GM19397 (cell line): Measurements from ENCODE around the gene PIP5K1A.
"Not testable (repeated sequence)": the region's sequence is repeated elsewhere in the genome, so short reads cannot be mapped to it uniquely, and the experiment has no call there.

Experiments used
- ATAC-seq: cut with Tn5 transposase; IDR thresholded peaks from one replicate; pipeline ENCODE4 v1.9.1; 2021; ENCODE audit warnings: mild to moderate bottlenecking, moderate library complexity; ENCODE audit not compliant: unreplicated experiment

The PIP5K1A gene

DNA sequence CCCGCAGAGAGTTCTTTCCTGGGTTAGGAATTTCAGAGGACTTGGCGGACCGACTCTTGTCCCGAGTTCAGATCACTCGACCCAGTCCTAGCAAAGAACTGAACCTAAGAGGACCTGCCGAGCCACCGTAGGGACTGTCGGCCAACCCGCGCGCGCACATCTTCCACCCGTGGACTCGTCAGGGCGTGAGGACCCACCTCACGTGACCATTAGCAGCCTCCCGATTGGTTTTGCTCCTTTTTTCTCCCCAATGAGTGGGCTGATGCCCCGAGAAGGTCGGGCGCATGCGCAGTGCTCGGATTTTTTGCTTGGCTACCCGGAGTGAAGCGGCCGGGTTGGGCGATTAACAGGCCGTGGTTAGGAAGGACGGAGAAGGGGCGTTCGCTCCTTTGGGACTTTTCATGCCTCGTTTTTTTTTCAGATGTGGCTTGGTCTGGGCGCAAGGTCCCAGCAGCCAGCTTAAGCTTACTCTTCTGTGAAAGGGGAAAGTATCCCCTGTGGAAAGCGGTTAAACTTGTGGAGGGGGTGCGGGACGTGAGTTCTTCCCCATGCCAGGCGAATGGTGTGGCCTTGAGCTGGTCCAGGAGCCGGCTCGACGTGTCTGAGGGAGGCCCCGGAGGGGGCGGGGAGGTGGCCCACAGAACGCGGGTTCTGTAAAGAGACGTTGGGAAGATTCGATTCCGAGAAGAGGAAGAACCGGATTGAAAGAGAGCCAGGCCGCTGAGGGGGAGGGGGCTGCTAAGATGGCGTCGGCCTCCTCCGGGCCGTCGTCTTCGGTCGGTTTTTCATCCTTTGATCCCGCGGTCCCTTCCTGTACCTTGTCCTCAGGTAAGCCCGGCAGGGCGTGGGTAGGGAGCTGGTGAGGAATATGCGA lies at the start of gene PIP5K1A:
Gene PIP5K1A, plus strand, starts transcription at position 299 of the 874 bp plus-strand sequence. Its CDS starts 445 bp downstream, at position 744.
- ATAC-seq = peak; percentile 93

DNA sequence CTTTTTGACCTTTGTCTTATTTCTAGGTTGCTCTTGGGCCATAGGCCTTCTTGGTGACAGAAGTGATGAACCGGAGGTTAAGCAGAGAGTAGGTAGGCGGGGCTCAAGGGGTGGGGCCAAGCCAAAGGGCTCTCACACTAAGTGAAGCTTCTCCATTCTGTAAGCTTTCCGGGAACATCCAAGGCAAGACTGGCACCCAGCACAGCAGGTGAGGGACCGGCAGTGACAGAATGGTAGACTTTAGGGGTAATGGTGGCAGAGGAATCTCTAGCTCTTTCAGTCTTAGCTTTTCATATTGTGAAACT lies 41.9 kb upstream of the PIP5K1A start, which contains the start of gene TNFAIP8L2:
Gene TNFAIP8L2, plus strand, starts transcription at position 135 of the 305 bp plus-strand sequence. CDS start 2,049 bp downstream, outside the sequence.
- ATAC-seq = peak; percentile 58

DNA sequence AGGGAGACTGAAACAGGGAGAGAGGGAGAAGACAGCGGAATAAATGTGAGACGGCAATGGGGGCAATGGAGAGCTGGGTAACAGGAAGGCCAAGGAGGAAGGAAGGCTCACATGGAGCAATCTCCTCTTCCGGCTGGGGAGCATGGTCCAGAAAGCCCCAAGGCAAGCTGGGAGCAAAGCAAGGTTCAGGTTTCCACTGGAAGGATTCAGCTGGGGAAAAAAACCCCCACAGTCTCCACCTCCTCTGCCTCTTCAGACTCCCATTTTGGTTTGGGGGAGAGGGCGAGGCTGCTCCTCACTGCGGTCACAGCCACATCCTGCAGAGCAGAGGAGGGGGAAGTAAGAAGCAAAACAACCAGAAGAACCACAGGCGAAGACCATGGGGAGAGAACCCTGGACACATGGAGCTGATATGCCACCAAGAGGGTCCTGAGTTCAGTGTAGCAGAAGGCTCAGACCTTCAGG lies 41.3 kb upstream of the PIP5K1A start:
- ATAC-seq = no peak

DNA sequence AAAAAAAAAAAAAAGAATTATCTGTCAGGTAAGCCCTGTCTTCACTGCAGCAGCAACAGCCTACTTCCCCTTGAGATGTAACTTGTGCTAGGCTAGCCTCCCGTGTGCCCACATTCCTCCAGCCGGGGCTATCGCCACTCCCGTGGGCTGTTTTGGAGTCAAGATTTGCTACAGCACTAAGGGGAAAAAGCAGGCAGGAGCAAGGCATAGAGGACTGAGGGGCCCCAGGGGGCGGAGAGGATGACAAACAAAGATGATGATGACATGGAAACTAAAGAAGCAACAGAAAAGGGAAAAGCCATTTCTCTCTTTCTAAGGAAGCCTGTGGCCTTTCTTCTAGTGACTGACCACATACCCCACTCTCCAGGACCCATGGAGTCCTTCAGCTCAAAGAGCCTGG lies 40.0 kb upstream of the PIP5K1A start:
- no peak for ATAC-seq

DNA sequence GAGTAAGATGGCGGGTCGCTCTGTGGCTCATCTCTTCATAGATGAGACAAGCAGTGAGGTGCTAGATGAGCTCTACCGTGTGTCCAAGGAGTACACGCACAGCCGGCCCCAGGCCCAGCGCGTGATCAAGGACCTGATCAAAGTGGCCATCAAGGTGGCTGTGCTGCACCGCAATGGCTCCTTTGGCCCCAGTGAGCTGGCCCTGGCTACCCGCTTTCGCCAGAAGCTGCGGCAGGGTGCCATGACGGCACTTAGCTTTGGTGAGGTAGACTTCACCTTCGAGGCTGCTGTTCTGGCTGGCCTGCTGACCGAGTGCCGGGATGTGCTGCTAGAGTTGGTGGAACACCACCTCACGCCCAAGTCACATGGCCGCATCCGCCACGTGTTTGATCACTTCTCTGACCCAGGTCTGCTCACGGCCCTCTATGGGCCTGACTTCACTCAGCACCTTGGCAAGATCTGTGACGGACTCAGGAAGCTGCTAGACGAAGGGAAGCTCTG lies 39.6 kb upstream of the PIP5K1A start:
- no peak for ATAC-seq

DNA sequence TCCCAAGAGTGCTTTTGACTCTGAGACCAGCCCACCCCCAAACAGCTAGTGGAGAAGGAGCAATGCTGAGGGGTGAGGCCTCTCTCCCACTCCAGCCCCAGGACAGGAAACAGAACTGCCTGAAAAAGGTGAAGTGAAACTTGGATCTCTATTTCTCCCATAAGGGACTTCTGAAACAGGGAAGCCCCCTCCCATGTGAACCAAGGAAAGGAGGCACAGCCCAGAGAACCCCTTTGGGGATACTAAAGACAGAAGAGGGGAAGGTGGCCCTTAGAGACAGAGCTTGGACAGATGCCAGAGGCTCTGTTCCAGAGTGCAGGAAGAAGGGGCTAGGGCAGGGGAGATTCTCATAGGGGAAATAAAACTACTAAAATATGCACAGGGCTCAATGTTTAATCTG lies 39.0 kb upstream of the PIP5K1A start:
- ATAC-seq = no peak

DNA sequence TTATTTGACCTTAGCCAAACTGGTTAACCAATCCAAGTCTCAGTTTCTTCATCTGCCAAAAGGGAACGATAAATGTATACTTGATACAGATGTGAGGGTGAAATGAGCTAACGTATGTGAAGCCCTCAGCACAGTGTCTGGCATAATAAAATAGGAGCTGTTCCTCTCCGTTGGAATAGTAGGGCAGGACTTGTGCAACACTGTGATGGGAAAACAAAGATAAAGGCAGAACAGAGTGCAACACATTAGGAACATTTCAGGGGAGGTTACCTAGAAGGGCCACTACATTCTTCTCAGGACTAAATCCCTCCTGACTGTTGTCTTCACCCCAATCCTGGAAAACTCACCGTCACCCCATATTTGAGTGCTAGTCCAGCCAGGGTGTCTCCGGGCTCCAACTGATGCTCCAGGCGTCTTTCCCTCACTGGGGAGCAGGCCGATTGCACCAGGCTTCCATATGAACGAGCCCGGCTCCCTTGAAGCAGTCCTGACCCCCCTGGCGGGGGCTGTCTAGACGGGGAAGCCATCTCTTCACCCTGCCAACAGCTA lies 33.5 kb upstream of the PIP5K1A start:
- ATAC-seq = no peak

GRCh38 chr1:151165281-151165737 lies 33.0 kb upstream of the PIP5K1A start:
- ATAC-seq = peak; percentile 5

DNA sequence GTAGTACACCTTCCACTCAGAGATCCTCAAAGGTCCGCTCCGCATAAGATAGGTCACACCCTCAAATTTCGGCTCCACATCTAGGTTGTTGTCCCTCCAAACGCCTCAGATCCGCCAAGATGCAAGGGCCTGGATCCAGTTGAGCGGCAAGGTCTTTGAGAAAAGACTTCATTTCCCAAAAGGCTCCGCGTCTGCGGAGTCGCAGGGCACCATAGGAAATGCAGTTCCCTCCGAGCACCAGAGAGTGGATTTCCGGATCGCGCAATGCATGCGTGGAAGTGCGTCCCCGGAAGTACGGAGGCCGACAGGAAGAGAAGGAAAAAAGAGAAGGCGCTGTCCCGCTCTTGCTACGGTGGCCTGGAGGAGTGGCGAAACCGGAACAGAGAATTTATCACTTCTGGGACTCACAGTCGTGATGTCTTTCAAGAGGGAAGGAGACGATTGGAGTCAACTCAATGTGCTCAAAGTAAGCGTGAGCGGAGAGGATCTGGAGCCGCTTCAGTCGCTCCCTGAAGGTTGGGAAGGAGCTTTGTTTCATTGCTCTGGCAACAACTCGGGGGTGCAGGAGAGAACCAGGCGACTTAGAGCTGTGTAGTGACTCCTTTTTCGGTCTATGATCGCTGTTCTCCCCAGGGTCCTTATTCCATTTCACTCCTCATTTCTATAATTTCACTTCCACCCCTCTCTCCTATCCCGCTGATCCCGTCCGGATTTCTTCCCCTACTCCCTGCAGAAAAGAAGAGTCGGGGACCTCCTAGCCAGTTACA lies 32.4 kb upstream of the PIP5K1A start, which contains the start of the genes LYSMD1 and SCNM1:
Gene LYSMD1, minus strand, starts transcription at position 165 of the 767 bp plus-strand sequence. CDS start 644 bp downstream, outside the sequence.
Gene SCNM1, plus strand, starts transcription at position 407 of the 767 bp plus-strand sequence. Its CDS starts 9 bp downstream, at position 416.
- peak; percentile 87 for ATAC-seq

- ATAC-seq = no peak
These were observed 31.8 kb upstream of the PIP5K1A start for GRCh38 chr1:151166505-151166956.

DNA sequence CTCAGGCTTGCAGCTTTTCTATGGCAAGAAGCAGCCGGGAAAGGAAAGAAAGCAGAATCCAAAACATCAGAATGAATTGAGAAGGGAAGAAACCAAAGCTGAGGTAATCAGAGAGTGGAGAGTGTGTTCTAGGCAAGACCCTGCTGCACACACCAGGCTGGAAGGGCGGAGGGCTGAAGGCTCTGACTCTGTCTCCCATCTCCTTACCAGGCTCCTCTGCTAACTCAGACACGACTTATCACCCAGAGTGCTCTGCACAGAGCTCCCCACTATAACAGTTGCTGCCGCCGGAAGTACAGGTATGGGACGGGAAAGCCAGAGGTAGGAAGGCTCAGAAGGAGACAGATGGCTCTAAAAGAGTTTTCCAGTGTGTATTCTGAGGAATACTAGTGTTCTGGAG lies 31.2 kb upstream of the PIP5K1A start:
- ATAC-seq = no peak

DNA sequence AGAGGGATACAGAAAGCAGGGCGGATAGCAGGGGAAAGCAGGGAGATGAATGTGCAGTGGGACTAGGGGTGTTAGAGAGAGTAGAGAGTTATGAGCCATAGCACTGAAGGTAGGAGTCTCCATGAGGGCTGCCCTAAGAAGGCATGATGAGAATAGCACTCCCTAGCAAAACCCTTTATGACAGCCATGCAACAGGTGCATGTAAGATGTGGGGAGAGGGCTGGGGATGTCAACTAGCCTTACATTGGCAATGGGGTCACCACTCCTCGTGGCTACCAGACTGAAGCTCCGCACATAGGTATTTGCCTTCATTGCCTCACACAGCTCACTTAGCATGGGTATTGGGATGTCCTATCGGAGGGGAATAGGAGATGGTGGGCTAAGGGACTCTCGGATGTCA lies 27.2 kb upstream of the PIP5K1A start:
- no peak for ATAC-seq

DNA sequence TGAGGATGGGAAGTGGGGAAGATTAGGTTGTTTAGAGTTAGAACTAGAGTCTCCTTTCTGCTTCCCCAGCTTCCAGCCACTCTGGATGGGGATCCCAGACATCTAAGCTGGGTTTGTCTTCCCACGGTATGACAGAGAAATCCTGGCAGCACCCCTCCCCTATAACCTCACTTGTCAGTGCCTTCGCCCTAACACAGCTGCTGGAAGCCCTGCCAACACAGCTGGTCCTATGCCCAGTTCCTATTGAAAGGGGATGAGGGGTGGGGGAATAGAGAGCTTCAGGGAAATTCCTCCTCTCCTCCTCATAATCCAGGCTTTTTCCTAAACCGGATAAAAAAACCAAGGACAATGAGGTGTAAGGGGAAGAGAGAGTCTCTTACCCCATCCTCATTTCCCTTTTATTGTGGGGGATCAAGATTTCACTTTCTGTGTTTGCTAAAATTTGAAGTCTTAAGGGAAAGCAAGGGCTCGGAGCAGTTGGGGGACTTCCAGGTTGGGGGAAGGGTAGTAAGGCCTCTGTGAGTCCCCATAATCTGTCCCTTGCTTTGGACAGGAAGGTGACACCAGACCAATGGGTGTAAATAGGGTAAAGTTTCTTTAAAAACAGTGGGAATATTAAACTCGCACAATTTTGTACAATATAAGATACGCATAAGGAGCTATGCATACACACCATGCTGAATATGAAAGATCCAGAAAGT lies 23.2 kb upstream of the PIP5K1A start:
- ATAC-seq = no peak

GRCh38 chr1:151175863-151176262 lies 22.5 kb upstream of the PIP5K1A start, which contains the start of gene TMOD4:
TMOD4 (minus strand) TSS chr1:151175981; CDS start chr1:151174875, 1,106 bp downstream.
- ATAC-seq = no peak

DNA sequence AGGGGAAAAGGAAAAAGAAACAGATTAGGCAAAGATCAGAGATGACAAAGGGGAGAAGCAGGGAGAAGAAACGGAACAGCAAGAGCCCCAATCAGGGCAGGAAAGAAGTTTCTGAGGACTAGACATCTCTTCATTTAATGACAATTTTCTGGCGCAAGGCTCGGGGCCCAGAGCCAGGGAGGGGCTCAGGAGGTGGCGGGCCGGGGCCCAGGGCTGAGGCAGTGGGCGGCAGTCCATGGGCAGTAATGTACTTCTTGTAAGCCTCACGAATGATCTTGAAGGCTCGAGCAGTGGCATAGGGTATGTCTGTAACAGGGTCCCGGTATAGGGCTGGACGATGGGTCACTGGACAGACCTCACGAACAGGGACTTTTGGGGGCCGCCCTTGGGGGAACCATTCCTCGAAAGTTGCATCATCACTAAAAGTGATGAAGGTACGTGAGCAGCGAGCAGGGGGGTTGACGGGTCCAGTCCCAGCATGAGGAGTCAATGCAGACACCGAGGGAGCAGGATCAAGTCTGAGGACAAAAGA lies 21.8 kb upstream of the PIP5K1A start:
- no peak for ATAC-seq

DNA sequence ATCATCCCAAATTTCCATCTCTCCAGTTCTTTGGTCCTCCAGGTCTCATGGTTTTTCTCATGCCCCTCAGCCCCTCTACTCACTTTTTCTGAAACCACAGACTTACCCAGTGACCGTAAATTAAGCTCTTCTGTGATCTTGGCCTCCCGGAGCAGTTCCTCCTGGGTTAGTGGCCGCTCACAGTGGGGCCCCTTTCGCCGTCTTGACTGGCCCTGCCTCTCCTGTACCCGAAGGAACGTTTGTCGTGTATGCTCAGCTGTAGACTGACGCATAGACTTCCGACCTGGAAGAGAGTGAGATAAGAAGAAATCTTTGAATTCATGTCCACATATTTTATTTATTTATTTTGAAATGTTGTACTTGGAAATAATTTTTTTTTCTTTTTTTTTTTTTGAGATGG lies 14.1 kb upstream of the PIP5K1A start:
- ATAC-seq = no peak

DNA sequence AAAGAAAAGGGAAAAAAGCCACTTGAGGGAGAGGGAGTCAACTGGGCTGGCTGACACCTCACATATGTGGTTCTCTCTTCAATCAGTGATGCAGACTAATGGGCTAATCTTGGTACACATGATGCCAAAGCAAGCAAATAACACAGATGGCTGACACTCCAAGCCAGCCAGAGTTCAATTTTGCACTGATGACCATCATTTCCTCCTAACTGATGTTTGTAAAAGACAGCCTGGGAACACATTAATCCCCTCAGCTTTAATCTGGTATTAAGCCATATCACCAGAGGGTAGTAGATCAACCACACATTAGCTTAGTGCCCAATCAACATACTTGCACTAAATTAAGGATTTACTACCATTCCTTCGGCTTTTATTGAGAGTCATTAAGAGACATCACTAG lies 11.1 kb upstream of the PIP5K1A start:
- no peak for ATAC-seq

DNA sequence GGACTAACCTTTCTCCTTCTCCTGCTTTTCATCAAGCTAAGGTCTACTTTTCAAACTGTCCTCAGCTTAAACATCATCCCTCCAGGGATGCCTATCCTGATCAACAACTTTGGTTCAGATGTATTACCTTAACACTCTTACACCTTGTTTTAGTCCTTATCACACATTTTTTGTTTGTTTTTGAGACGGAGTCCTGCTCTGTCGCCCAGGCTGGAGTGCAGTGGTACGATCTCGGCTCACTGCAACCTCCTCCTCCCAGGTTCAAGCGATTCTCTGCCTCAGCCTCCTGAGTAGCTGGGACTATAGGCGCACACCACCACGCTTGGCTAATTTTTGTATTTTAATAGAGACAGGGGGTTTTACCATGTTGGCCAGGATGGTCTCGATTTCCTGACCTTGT lies 9.7 kb upstream of the PIP5K1A start:
- not testable (repeated sequence) for ATAC-seq

DNA sequence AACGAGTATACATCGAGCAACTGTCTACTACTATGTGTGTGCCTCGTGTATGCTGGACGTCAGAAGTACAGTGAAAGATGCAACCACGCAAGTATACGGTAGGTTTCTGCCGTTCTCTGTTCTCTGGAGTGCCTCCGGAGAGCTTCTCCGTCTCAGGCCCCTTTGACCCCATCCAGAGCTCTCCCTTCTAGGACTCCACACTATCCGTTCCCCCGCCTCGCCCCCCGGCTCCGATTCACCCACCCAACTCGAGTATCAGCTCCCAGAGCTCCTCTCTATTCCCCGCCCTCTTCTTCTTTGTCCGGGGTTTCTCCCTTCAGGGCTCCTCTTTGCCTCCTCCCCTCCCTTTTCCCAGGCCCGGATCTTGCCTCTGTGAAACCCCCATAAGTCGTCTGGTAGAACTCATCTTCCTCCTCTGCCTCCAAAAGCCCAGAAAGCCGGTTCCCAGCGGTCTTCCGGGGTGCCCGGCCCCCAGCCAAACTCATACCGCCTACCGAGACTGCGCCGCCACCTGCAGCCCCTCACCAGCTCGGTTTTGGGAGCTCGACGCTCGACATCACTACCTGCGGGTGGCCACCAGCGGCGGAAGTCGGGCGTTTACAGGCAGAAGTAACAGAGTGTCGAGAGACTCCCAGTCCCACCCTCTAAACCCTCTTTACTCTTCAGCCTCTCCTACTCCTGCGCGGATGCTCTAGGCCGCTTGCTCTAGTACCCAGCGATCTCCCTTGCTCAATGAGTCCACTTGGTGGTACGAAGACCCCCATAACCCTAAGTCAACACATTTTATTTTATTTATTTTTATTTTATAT lies 8.5 kb upstream of the PIP5K1A start, which contains the start of gene VPS72:
Gene VPS72, minus strand, starts transcription at position 561 of the 809 bp plus-strand sequence. Its CDS starts 76 bp downstream, at position 485.
- peak; percentile 91 for ATAC-seq
